ENCODE results near the gene BORCS8. TPM values are rescaled to one million over a fixed set of nuclear protein-coding genes. Genes with fewer than 3 reads are reported as not detected.
"Not testable (repeated sequence)": the region's sequence is repeated elsewhere in the genome, so short reads cannot be mapped to it uniquely, and the experiment has no call there.

The BORCS8 gene
- total and polyA plus RNA-seq, 4 donors, result 13.6 to 38.4 (median 24.0) TPM

- Histone ChIP-seq H3K4me1 (ENCODE audit: control insufficient read depth, insufficient read depth, low read length) (peaks cover 20% of the 10 kb centered on the region), H3K36me3 (ENCODE audit: control insufficient read depth, insufficient read depth, low read length) (peaks cover 15% of the 10 kb centered on the region), H3K27ac (ENCODE audit: low read depth, low read length) (no peak overlapping the region), H3K27me3 (ENCODE audit: control insufficient read depth, insufficient read depth, low read length) (no peaks in the 10 kb centered on the region), H3K9me3 (ENCODE audit: control insufficient read depth, insufficient read depth, low read length) (no peaks in the 10 kb centered on the region), H3K4me3 (ENCODE audit: low read depth, low read length) (no peak overlapping the region)
- 94% methylated on average over 9 of the region's 12 CpGs for WGBS (ENCODE audit: insufficient coverage)
- no peak for DNase-seq (ENCODE audit: low read depth in 4 of 6, low spot score in 6 of 6)
These were observed 49.6 kb downstream of the BORCS8 start for GRCh38 chr19:19142347-19142746.

- peaks cover 16% of the 10 kb centered on the region for H3K4me1 ChIP-seq (ENCODE audit: control insufficient read depth, insufficient read depth, low read length)
- H3K4me3 ChIP-seq (ENCODE audit: low read depth, low read length), result no peak overlapping the region
- H3K27ac ChIP-seq (ENCODE audit: low read depth, low read length), result no peak overlapping the region
- no peak for DNase-seq (ENCODE audit: low read depth in 4 of 6, low spot score in 6 of 6)
- H3K36me3 ChIP-seq (ENCODE audit: control insufficient read depth, insufficient read depth, low read length), result peaks cover 4% of the 10 kb centered on the region
- H3K27me3 ChIP-seq (ENCODE audit: control insufficient read depth, insufficient read depth, low read length), result no peaks in the 10 kb centered on the region
- 56% methylated on average over 4 of the region's 5 CpGs for WGBS (ENCODE audit: insufficient coverage)
- H3K9me3 ChIP-seq (ENCODE audit: control insufficient read depth, insufficient read depth, low read length), result no peaks in the 10 kb centered on the region
These were observed 51.5 kb downstream of the BORCS8 start for GRCh38 chr19:19140476-19140875.

GRCh38 chr19:19139876-19140229, 52.1 kb downstream of the BORCS8 start:
- Histone ChIP-seq H3K9me3 (ENCODE audit: control insufficient read depth, insufficient read depth, low read length) (no peaks in the 10 kb centered on the region), H3K4me3 (ENCODE audit: low read depth, low read length) (no peak overlapping the region), H3K27ac (ENCODE audit: low read depth, low read length) (no peak overlapping the region), H3K4me1 (ENCODE audit: control insufficient read depth, insufficient read depth, low read length) (peaks cover 15% of the 10 kb centered on the region), H3K36me3 (ENCODE audit: control insufficient read depth, insufficient read depth, low read length) (no peaks in the 10 kb centered on the region), H3K27me3 (ENCODE audit: control insufficient read depth, insufficient read depth, low read length) (no peaks in the 10 kb centered on the region)
- no peak for DNase-seq (ENCODE audit: low read depth in 4 of 6, low spot score in 6 of 6)
- WGBS (ENCODE audit: insufficient coverage), result 43% methylated on average over 2 of the region's 5 CpGs

GRCh38 chr19:19138109-19138981, 53.6 kb downstream of the BORCS8 start, which contains the start of gene TMEM161A:
Gene TMEM161A (minus strand): TSS chr19:19138478. CDS start chr19:19138428, 50 bp downstream.
- no peak within 1 kb of the TSS for H3K27ac ChIP-seq (ENCODE audit: low read depth, low read length)
- H3K27me3 ChIP-seq (ENCODE audit: control insufficient read depth, insufficient read depth, low read length), result no peaks in the 10 kb centered on the region
- H3K36me3 ChIP-seq (ENCODE audit: control insufficient read depth, insufficient read depth, low read length), result peaks cover 3% of the 10 kb centered on the region
- WGBS (ENCODE audit: insufficient coverage), result 3% methylated on average over 40 of the region's 42 CpGs
- peak; percentile 95 to 100 (median 97) for DNase-seq (ENCODE audit: low read depth in 4 of 6, low spot score in 6 of 6)
- H3K9me3 ChIP-seq (ENCODE audit: control insufficient read depth, insufficient read depth, low read length), result no peaks in the 10 kb centered on the region
- peaks cover 20% of the 10 kb centered on the region for H3K4me1 ChIP-seq (ENCODE audit: control insufficient read depth, insufficient read depth, low read length)
- H3K4me3 ChIP-seq (ENCODE audit: low read depth, low read length), result peak within 1 kb of the TSS; percentile 83

GRCh38 chr19:19137556-19138108, 54.3 kb downstream of the BORCS8 start:
- Histone ChIP-seq H3K36me3 (ENCODE audit: control insufficient read depth, insufficient read depth, low read length) (peaks cover 8% of the 10 kb centered on the region), H3K4me3 (ENCODE audit: low read depth, low read length) (peak overlapping the region; percentile 83), H3K9me3 (ENCODE audit: control insufficient read depth, insufficient read depth, low read length) (no peaks in the 10 kb centered on the region), H3K27ac (ENCODE audit: low read depth, low read length) (no peak overlapping the region), H3K27me3 (ENCODE audit: control insufficient read depth, insufficient read depth, low read length) (no peaks in the 10 kb centered on the region), H3K4me1 (ENCODE audit: control insufficient read depth, insufficient read depth, low read length) (peaks cover 20% of the 10 kb centered on the region)
- 7% methylated on average over 23 of the region's 25 CpGs for WGBS (ENCODE audit: insufficient coverage)
- DNase-seq (ENCODE audit: low read depth in 4 of 6, low spot score in 6 of 6), result no peak

- not testable (repeated sequence) for H3K27ac ChIP-seq (ENCODE audit: low read depth, low read length); H3K27me3 ChIP-seq (ENCODE audit: control insufficient read depth, insufficient read depth, low read length); H3K4me3 ChIP-seq (ENCODE audit: low read depth, low read length); H3K9me3 ChIP-seq (ENCODE audit: control insufficient read depth, insufficient read depth, low read length); DNase-seq (ENCODE audit: low read depth in 4 of 6, low spot score in 6 of 6)
- peaks cover 20% of the 10 kb centered on the region for H3K4me1 ChIP-seq (ENCODE audit: control insufficient read depth, insufficient read depth, low read length)
- H3K36me3 ChIP-seq (ENCODE audit: control insufficient read depth, insufficient read depth, low read length), result peaks cover 16% of the 10 kb centered on the region
- no CpG with 5 or more reads among the region's 6 CpGs for WGBS (ENCODE audit: insufficient coverage)
These were observed 56.2 kb downstream of the BORCS8 start for GRCh38 chr19:19135713-19136112.

GRCh38 chr19:19134687-19135158, 57.2 kb downstream of the BORCS8 start:
- no peak overlapping the region for H3K27ac ChIP-seq (ENCODE audit: low read depth, low read length)
- WGBS (ENCODE audit: insufficient coverage), result 14% methylated on average over 13 of the region's 21 CpGs
- H3K4me1 ChIP-seq (ENCODE audit: control insufficient read depth, insufficient read depth, low read length), result peaks cover 20% of the 10 kb centered on the region
- H3K36me3 ChIP-seq (ENCODE audit: control insufficient read depth, insufficient read depth, low read length), result peaks cover 22% of the 10 kb centered on the region
- peaks cover 2% of the 10 kb centered on the region for H3K9me3 ChIP-seq (ENCODE audit: control insufficient read depth, insufficient read depth, low read length)
- H3K27me3 ChIP-seq (ENCODE audit: control insufficient read depth, insufficient read depth, low read length), result no peaks in the 10 kb centered on the region
- H3K4me3 ChIP-seq (ENCODE audit: low read depth, low read length), result no peak overlapping the region
- DNase-seq (ENCODE audit: low read depth in 4 of 6, low spot score in 6 of 6), result no peak

- no CpG with 5 or more reads among the region's 6 CpGs for WGBS (ENCODE audit: insufficient coverage)
- no peak for DNase-seq (ENCODE audit: low read depth in 4 of 6, low spot score in 6 of 6)
- Histone ChIP-seq H3K4me3 (ENCODE audit: low read depth, low read length) (no peak overlapping the region), H3K27me3 (ENCODE audit: control insufficient read depth, insufficient read depth, low read length) (no peaks in the 10 kb centered on the region), H3K36me3 (ENCODE audit: control insufficient read depth, insufficient read depth, low read length) (peaks cover 26% of the 10 kb centered on the region), H3K27ac (ENCODE audit: low read depth, low read length) (no peak overlapping the region), H3K9me3 (ENCODE audit: control insufficient read depth, insufficient read depth, low read length) (peaks cover 2% of the 10 kb centered on the region), H3K4me1 (ENCODE audit: control insufficient read depth, insufficient read depth, low read length) (peaks cover 20% of the 10 kb centered on the region)
These were observed 58.0 kb downstream of the BORCS8 start for GRCh38 chr19:19133985-19134384.

GRCh38 chr19:19132912-19133311, 59.0 kb downstream of the BORCS8 start:
- H3K36me3 ChIP-seq (ENCODE audit: control insufficient read depth, insufficient read depth, low read length), result peaks cover 26% of the 10 kb centered on the region

More at GRCh38 chr19:19132912-19133311, 59.0 kb downstream of the BORCS8 start:
- no peak overlapping the region for H3K4me3 ChIP-seq (ENCODE audit: low read depth, low read length)
- no peak overlapping the region for H3K27ac ChIP-seq (ENCODE audit: low read depth, low read length)
- 96% methylated on average over 12 of the region's 12 CpGs for WGBS (ENCODE audit: insufficient coverage)
- H3K27me3 ChIP-seq (ENCODE audit: control insufficient read depth, insufficient read depth, low read length), result no peaks in the 10 kb centered on the region
- H3K4me1 ChIP-seq (ENCODE audit: control insufficient read depth, insufficient read depth, low read length), result peaks cover 17% of the 10 kb centered on the region
- DNase-seq (ENCODE audit: low read depth in 4 of 6, low spot score in 6 of 6), result no peak
- peaks cover 2% of the 10 kb centered on the region for H3K9me3 ChIP-seq (ENCODE audit: control insufficient read depth, insufficient read depth, low read length)
